SK-N-SH treated with all-trans-retinoic acid at 6 μM for 48 hours (cell line): ENCODE results near the gene PTPRB.
A peak's percentile ranks its signal among the peaks of the same experiment; 100 is the strongest.

Experiments used
- ATAC-seq: fragments of 200-7000 bp; cut with Tn5 transposase; 3 replicates; pipeline ENCODE4 v1.9.1; 2020; ENCODE audit warnings: mild to moderate bottlenecking, moderate library complexity
- ARNTL ChIP-seq: fragments of 450-650 bp; formaldehyde crosslinking; IDR thresholded peaks from 2 replicates; pipeline ENCODE4 v1.5.0; 2020; ENCODE audit warnings: low read depth, mild to moderate bottlenecking, moderate library complexity, borderline replicate concordance
- CREB5 ChIP-seq: fragments of 250-450 bp; sonication (Bioruptor Pico); IDR thresholded peaks from 2 replicates; pipeline ENCODE4 v1.5.1; 2020; ENCODE audit warnings: low read depth, mild to moderate bottlenecking, moderate library complexity
- CSDC2 ChIP-seq: fragments of 250-450 bp; sonication (Bioruptor Pico); IDR thresholded peaks from 2 replicates; pipeline ENCODE4 v1.5.0; 2020; ENCODE audit warnings: mild to moderate bottlenecking, moderate library complexity
- CSRNP3 ChIP-seq: fragments of 250-450 bp; sonication (Bioruptor Pico); IDR thresholded peaks from 2 replicates; pipeline ENCODE4 v1.5.1; 2021; ENCODE audit warnings: mild to moderate bottlenecking, moderate library complexity
- ESRRG ChIP-seq: fragments of 250-450 bp; sonication (Bioruptor Pico); IDR thresholded peaks from 2 replicates; pipeline ENCODE4 v1.6.1; 2021; ENCODE audit warnings: mild to moderate bottlenecking
- GLIS3 ChIP-seq: fragments of 250-450 bp; sonication (Bioruptor Pico); IDR thresholded peaks from 2 replicates; pipeline ENCODE4 v1.5.0; 2020; ENCODE audit warnings: mild to moderate bottlenecking, moderate library complexity
- ISL1 ChIP-seq: fragments of 250-450 bp; sonication (Bioruptor Pico); IDR thresholded peaks from 2 replicates; pipeline ENCODE4 v2.1.2; 2022; ENCODE audit warnings: mild to moderate bottlenecking, moderate library complexity
- OSR1 ChIP-seq: fragments of 250-450 bp; sonication (Bioruptor Pico); IDR thresholded peaks from 2 replicates; pipeline ENCODE4 v1.8.0; 2022; ENCODE audit warnings: moderate library complexity, mild to moderate bottlenecking, inconsistent platforms
- PATZ1 ChIP-seq: fragments of 250-450 bp; sonication (Bioruptor Pico); IDR thresholded peaks from 2 replicates; pipeline ENCODE4 v1.8.0; 2020; ENCODE audit warnings: mild to moderate bottlenecking, moderate library complexity, borderline replicate concordance
- POU6F1 ChIP-seq: fragments of 250-450 bp; sonication (Bioruptor Pico); IDR thresholded peaks from 2 replicates; pipeline ENCODE4 v1.8.0; 2021; ENCODE audit warnings: low read depth, mild to moderate bottlenecking, moderate library complexity, borderline replicate concordance
- PPARA ChIP-seq: fragments of 250-450 bp; sonication (Bioruptor Pico); IDR thresholded peaks from 2 replicates; pipeline ENCODE4 v1.5.0; 2020; ENCODE audit warnings: mild to moderate bottlenecking, borderline replicate concordance
- RARB ChIP-seq: fragments of 250-450 bp; sonication (Bioruptor Pico); IDR thresholded peaks from 2 replicates; pipeline ENCODE4 v1.8.0; 2021; ENCODE audit warnings: mild to moderate bottlenecking, moderate library complexity
- SNAI2 ChIP-seq: fragments of 250-450 bp; sonication (Bioruptor Pico); IDR thresholded peaks from 2 replicates; pipeline ENCODE4 v1.5.0; 2020; ENCODE audit warnings: mild to moderate bottlenecking, moderate library complexity
- TOX ChIP-seq: fragments of 250-450 bp; sonication (Bioruptor Pico); IDR thresholded peaks from 2 replicates; pipeline ENCODE4 v1.8.0; 2021; ENCODE audit warnings: mild to moderate bottlenecking, moderate library complexity, borderline replicate concordance
- TSHZ2 ChIP-seq: fragments of 250-450 bp; sonication (Bioruptor Pico); IDR thresholded peaks from 2 replicates; pipeline ENCODE4 v1.5.0; 2020; ENCODE audit warnings: mild to moderate bottlenecking, moderate library complexity
- ZC3H10 ChIP-seq: fragments of 250-450 bp; sonication (Bioruptor Pico); IDR thresholded peaks from 2 replicates; pipeline ENCODE4 v1.5.1; 2021; ENCODE audit warnings: mild to moderate bottlenecking, moderate library complexity
- ZFP3 ChIP-seq: fragments of 250-450 bp; sonication (Bioruptor Pico); IDR thresholded peaks from 2 replicates; pipeline ENCODE4 v1.5.0; 2020; ENCODE audit warnings: mild to moderate bottlenecking, moderate library complexity
- ZFP30 ChIP-seq: fragments of 450-650 bp; formaldehyde crosslinking; IDR thresholded peaks from 2 replicates; pipeline ENCODE4 v1.5.0; 2022; ENCODE audit warnings: mild to moderate bottlenecking, moderate library complexity
- ZNF565 ChIP-seq: fragments of 450-650 bp; formaldehyde crosslinking; conservative IDR thresholded peaks from 2 replicates; pipeline ENCODE4 v1.5.0; 2020; ENCODE audit warnings: low read depth, mild to moderate bottlenecking, moderate library complexity
- ZNF70 ChIP-seq: fragments of 450-650 bp; formaldehyde crosslinking; IDR thresholded peaks from 2 replicates; pipeline ENCODE4 v1.5.0; 2020; ENCODE audit warnings: mild to moderate bottlenecking, moderate library complexity
- ZNF8 ChIP-seq: fragments of 450-650 bp; formaldehyde crosslinking; IDR thresholded peaks from 2 replicates; pipeline ENCODE4 v1.5.0; 2020; ENCODE audit warnings: mild to moderate bottlenecking, moderate library complexity

Gene PTPRB

GRCh38 chr12:70555081-70555480, 82.1 kb downstream of the PTPRB start:
- ATAC-seq: no peak
- TF ChIP-seq ARNTL (CRISPR knock-in tag) (no peak), CSRNP3 (CRISPR knock-in tag) (no peak), ZNF70 (no peak), CSDC2 (CRISPR knock-in tag) (no peak), PATZ1 (CRISPR knock-in tag) (no peak)

- TF ChIP-seq ISL1 (peak; percentile 82), ZFP3 (CRISPR knock-in tag) (no peak)
- ATAC-seq: no peak
Measured at GRCh38 chr12:70553391-70553859, 83.8 kb downstream of the PTPRB start.

- no peak for TF ChIP-seq SNAI2
- no peak for TF ChIP-seq GLIS3
- TF ChIP-seq RARB (CRISPR knock-in tag): no peak
- no peak for TF ChIP-seq CSDC2 (CRISPR knock-in tag)
- no peak for TF ChIP-seq ZC3H10
- TF ChIP-seq ZFP3 (CRISPR knock-in tag): no peak
- TF ChIP-seq TSHZ2: no peak
- TF ChIP-seq ZNF565 (CRISPR knock-in tag): no peak
- TF ChIP-seq ESRRG (CRISPR knock-in tag): no peak
- no peak for TF ChIP-seq ZFP30
- TF ChIP-seq OSR1 (CRISPR knock-in tag): no peak
- TF ChIP-seq TOX (CRISPR knock-in tag): no peak
- no peak for TF ChIP-seq ISL1
- no peak for TF ChIP-seq PPARA
- TF ChIP-seq CREB5 (CRISPR knock-in tag): no peak
- TF ChIP-seq, all 23 proteins: peak for 0
- ATAC-seq: no peak
Measured at GRCh38 chr12:70551731-70552130, 85.5 kb downstream of the PTPRB start.

- TF ChIP-seq ZFP30 (no peak), CSDC2 (CRISPR knock-in tag) (no peak), ZFP3 (CRISPR knock-in tag) (no peak), ISL1 (no peak), PATZ1 (CRISPR knock-in tag) (no peak), ZNF565 (CRISPR knock-in tag) (no peak), CREB5 (CRISPR knock-in tag) (no peak), SNAI2 (no peak), ZNF70 (no peak), CSRNP3 (CRISPR knock-in tag) (no peak), ESRRG (CRISPR knock-in tag) (no peak), ZNF8 (CRISPR knock-in tag) (no peak), RARB (CRISPR knock-in tag) (no peak), POU6F1 (CRISPR knock-in tag) (no peak), TOX (CRISPR knock-in tag) (no peak), GLIS3 (no peak), ARNTL (CRISPR knock-in tag) (no peak), ZC3H10 (no peak)
Measured at GRCh38 chr12:70550180-70550577, 87.0 kb downstream of the PTPRB start.

More at GRCh38 chr12:70550180-70550577, 87.0 kb downstream of the PTPRB start:
- ATAC-seq: no peak
